Endothelial cell of hepatic sinusoid (primary cell): ENCODE measurements around the gene CHRNA5.
"Not testable (repeated sequence)": the region's sequence is repeated elsewhere in the genome, so short reads cannot be mapped to it uniquely, and the experiment has no call there.

ENCODE experiments used
- in situ Hi-C: cut with HindIII; loops from 2 replicates; pipeline ENCODE4 v1.10.0; 2017; ENCODE audit warnings: low sequenced_read_pairs

Gene CHRNA5

DNA sequence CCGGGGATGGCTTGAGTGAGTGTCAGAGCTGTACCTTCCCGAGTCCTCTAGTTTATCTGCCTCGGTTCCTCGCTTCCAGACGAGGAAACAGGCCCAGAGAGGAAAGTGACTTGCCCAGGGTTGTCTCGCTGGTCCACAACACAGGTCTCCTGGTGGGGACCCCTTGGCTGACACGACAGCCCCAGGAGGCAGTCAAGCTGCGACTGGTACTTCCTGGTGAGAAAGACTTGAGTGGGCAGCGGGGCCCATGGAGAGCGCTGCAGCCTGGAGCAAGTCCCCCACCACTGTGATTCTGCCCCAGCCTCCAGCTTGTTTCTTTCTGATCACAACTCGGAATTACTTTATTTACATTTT, 600 bp upstream of the CHRNA5 start:
- in situ Hi-C loops, result no loop called here

DNA sequence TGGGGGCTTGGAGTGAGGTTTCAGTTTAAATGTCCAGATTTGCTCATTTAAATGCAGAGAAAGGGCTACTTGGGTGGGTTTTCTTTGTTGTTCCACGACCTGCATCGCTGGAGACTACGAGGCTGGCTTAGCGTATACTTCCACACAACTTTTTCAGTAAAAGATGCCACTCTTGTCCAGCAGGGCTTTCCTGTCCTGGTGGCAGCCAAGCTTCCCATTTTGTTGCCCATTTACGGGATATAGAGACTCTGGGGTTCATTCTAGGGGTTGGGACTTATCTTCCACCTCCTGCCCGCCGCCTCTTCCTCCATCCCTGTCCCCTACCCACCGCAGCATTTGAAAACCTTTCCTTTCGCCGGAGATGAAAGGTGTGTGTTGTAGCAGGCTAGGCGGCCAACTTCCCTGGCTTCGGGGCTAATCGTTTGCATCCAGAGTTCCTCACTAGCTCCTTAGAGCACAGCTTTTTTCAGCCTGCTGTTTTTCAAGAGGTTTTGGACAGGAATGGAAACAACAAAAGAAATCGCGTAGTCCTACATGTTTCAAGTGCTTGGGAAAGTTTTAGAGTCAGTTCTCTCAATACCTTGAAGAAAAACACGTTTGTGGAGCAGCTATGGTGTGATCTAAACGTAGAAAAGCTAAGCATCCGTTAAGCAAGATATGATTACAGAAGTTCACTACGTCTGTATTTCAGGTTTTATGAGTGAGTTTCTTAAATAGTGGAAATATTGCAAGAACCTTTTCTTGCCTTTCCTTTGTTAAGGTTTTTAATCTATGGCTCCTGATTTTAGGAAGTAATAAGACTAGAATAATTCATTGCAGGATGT, 843 bp downstream of the CHRNA5 start:
- in situ Hi-C loops, result no loop called here

DNA sequence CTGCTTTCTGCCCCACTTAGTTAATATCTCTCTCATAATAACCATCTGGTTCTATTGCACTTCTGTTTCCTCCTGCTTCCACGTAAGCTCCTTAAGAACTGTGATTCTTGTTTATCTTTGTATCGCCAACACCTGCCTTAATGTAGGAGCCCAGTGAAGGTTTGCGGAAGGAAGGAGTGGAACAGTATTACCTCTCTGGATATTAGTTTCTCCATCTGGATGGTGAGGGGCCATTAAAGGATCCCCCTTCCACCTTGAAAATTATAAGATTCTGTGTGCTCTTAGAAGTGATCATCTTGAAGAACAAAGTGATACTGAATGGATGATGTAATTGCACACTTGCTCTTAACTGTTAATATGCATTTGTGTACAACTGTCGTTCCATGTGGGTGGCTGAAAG, 2.2 kb downstream of the CHRNA5 start:
- in situ Hi-C loops, result no loop called here

DNA sequence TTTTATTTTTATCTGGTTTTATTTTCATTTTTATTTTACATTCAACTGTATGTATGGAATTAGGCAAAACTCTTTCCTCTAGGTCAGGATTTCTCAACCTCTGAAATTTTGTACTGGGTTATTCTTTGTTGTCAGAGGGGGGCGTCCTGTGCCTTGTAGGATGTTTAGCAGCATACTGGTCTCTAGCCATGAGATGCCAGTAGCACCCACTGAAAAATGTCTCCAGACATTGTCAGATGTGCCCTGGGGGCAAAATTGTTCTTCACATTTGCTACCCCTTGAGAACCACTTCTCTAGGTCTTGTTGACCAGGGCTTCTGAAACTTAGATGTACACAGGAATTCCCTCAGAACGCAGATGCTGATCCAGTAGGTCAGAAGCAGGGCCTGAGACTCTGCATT, 5.4 kb downstream of the CHRNA5 start:
- in situ Hi-C loops, result no loop called here

DNA sequence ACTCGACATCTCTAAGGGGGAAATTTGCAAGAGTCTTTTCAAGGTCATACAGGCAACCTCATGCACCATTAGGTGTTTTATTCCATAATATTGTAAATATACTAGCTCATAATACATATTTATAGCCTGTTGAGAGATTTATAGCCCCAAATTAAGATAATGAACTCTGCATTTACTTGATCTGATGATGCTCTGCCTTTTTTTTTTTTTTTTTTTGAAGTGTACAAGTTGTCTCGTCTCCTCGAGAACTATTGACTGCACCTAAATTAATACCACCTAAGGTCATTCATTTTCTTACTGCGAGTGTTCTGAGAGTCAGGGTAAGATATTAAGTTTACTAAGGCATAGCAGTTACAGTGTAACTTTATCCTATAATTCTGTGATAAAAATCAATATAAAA, 6.1 kb downstream of the CHRNA5 start:
- in situ Hi-C loops, result no loop called here

DNA sequence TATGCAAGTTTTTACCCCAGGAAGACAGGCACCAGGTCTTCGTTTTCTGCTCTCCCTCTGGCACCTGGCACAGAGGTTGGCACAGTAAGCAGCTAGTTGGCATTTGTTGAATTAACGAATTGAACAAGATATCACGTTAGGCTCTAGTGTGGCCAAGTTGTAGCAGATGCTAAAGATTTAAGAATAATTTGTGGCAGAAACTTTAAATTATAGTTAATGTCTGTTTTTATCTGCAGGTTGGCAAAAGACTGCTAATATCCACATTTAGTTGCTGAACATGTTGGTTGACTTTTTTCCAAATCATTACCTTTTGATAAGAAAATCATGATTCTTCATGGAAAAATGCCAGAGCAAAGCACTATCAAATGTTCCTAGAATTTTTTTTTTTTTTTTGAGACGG, 8.1 kb downstream of the CHRNA5 start:
- in situ Hi-C loops, result no loop called here

DNA sequence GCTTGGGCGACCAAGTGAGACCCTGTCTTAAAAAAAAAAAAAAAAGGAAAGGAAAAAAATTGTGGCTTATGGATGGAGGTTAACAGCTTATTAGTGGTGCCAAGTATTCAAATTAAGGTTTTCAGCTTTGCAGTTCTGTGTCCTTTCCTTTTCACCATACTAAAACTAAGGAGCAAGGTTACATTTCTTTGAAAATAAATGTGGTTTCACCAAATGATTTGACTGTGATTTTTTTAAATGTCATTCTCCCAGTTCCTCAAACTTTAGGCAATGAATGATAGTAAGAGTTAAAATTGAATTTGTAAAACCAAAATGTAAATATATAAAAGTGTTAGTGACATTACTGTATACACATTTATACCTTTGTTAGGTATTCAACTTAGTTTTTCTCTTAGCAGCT, 9.6 kb downstream of the CHRNA5 start:
- in situ Hi-C loops, result no loop called here

DNA sequence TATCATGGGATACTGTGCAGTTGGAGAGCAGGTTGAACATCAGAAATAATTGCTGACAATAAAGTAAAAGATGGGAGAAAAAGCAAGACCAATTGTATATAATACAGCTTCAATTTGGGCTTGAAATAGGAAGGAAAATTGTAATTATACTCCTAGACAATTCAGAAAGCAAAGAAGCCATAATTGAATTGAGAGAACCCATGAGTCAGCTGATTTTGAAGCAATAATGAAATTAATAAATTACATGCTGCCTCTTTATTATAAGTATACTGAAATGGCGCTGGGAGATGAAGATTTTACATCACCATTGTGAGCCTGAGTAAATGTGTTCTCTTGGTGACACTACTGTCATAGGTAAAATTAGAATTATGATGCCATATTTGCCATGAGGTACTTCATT, 32.3 kb downstream of the CHRNA5 start:
- in situ Hi-C loops, result no loop called here

DNA sequence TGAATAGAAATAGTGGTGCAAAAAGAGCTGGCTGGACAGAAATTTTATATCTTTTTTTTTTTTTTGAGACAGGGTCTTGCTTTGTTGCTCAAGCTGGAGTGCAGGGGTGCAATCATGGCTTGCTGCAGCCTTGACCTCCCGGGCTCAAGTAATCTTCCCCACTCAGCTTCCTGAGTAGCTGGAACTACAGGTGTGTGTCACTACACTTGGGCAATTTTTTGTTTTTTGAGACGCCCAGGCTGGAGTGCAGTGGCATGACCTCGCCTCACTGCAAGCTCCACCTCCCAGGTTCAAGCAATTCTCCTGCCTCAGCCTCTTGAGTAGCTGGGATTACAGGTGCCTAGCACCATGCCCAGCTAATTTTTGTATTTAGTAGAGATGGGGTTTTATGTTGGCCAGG, 33.0 kb downstream of the CHRNA5 start:
- in situ Hi-C loops, result no loop called here

DNA sequence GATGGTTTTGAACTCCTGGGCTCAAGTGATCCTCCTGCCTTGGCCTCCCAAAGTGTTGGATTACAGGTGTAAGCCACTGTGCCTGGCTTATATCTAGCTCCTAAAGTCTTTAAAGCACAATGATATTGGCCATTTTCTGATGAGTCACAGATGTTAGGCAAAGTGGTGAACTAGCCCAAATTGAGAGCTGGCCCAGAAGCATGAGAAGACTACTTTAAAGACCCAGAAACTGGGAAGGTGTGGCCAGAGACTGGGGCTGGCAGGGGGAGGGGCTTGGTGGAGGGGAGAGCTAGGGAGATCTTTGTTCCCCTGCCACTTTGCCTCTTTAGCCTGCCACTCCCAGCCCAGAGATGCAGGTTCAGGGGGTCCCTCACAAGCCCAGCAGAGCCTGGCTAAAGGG, 33.9 kb downstream of the CHRNA5 start:
- in situ Hi-C loops, result no loop called here

DNA sequence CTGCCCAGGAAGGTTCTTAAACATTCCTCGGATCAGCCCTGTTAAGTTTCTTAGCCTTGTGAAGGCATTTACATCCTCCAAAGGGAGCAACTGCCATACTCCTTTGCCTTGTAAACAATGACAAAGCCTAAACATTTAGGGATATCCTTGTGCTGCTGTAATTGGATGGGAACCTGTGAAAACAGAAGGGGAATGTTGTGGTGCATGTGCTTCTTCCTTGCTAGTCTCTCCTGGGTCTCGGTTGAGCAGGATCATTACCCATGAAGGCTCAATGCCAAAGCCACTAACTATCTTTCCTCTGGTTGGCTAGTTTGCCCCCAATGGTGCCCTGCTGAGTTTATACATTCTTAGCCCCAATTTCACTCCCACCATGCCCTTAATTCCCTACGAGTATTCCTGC, 38.1 kb downstream of the CHRNA5 start:
- in situ Hi-C loops, result no loop called here

DNA sequence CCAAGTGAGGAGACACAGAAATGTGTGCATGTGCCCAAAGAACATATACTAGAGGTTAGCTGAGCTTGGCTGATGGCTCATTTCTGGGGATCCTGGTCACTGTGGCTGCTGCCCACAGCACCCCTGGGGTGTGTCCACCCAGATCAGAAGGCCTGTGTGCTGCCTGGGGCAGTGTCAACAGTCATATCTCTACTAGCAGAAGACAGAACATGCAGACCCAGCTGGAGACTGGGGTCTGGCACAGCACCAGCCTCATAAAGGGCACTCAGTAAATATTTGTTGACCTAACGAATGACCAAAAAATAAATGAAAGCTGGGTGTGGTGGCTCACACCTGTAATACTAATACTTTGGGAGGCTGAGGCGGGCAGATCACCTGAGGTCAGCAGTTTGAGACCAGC, 39.1 kb downstream of the CHRNA5 start:
- in situ Hi-C loops, result no loop called here

DNA sequence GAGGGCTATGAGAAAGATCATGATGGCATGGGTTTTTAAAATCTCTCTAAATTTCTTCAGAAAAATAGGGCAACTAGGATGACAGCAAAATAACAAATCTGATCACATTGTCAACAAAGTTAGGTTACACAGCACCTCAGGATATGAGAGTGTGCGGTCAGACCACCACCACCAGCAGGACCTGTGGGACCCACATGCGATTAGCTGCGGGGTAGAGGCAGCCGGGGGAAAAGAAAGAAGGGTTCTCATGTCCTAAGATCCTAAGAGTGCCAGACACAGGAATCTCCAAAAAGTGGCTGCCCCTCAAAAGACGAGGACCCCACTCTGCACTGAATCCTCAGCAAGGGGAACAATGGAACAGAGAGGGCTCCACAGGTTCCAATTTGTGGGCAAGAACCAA, 39.9 kb downstream of the CHRNA5 start:
- in situ Hi-C loops, result no loop called here

DNA sequence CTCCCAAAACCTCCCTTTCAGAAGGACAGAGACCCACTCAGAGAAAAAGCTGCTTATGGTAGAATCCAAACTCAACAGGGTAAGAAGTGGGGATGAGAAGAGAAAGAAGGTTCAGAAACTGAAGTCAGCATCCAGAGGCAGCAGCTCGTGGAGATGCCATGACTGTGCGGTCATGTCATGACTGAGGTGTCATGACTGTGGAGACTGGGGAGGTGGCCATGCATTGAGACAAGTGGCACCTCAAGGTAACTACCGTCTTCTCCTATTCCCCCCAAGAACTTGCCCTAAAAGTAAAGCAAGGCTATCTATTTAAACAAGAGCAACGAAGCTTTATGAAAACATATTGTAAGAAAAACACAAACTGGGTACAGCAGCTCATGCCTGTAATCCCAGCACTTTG, 40.4 kb downstream of the CHRNA5 start:
- in situ Hi-C loops, result no loop called here

DNA sequence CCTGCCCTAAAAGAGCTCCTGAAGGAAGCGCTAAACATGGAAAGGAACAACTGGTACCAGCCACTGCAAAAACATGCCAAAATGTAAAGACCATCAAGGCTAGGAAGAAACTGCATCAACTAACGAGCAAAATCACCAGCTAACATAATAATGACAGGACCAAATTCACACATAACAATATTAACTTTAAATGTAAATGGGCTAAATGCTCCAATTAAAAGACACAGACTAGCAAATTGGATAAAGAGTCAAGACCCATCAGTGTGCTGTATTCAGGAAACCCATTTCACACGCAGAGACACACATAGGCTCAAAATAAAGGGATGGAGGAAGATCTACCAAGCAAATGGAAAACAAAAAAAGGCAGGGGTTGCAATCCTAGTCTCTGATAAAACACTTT, 44.2 kb downstream of the CHRNA5 start:
- in situ Hi-C loops, result not testable (repeated sequence)

DNA sequence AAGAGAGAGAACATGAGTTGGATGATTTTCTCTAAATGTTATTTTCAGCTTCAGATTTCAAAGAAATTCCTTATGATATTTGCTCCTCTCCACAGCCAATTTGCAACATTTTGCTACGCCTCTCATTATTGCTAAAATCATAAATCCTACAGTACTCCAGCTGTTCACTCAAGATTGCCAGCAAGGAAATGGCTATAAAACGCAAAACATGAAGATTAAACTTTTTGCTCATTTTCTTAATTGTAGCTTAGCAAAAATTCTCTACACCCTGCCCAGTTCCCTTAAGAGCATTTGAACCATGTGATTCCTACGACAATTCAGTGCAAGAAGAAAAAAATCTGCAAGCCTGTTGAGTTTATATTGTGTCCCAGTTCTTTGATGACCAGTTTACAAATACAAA, 48.7 kb downstream of the CHRNA5 start:
- in situ Hi-C loops, result no loop called here

DNA sequence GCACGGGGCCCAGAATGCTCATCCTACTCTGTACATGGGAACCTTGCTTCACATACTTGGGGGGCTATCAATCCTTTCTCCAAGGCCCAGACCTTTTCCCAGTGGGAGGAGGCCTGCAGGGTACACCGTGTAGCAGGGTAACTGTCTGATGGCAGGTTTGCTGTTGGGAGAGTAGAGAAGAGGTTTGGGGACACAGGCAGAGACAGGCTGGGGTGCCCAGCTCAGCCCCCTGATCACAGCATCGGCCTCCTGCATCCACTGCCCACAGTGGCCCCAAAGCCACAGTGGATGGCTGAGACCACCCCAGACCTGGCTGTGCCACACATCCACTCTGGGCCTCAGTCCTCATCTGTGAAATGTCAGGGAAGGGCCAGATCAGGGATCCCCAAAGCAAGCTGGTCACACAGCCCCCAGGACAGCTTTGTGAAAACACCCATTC, 49.9 kb downstream of the CHRNA5 start:
- in situ Hi-C loops, result no loop called here

DNA sequence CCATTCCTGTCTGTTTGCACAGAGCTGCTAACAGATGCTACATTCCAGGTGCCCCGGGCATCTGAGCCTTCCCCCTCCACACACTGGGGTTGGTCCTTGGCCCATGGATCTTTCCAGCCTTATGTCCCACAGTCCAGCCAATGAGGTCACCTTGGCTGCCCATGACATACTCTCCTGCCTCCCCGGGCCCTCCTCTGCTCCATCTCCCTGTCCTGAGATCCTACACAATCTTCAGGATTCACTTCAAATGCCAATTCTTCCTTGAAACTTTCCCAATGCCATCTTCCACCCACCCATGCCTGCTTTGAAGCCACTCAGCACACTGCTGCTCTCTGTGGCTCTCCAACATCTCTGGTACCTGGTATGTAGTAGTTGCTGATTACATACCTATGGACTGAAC, 51.2 kb downstream of the CHRNA5 start:
- in situ Hi-C loops, result no loop called here

DNA sequence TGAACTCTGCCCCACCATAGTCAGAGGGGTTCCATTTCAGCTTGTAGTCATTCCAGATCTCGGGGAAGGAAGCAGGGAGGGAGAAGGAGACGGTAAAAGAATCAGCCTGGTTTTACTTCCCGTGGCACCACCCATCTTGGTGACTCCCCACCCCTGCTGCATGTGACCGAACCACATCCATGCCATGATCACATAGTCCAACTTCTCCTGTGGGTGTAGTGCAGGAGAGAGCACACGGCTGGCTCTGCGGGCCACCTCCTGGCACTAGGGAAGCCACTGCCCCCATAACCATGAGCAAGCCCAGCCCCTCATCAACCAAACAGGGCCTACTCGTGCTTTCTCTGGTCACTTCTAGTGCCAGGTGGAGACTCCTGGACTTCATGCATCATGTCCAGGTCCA, 51.8 kb downstream of the CHRNA5 start:
- in situ Hi-C loops, result no loop called here

DNA sequence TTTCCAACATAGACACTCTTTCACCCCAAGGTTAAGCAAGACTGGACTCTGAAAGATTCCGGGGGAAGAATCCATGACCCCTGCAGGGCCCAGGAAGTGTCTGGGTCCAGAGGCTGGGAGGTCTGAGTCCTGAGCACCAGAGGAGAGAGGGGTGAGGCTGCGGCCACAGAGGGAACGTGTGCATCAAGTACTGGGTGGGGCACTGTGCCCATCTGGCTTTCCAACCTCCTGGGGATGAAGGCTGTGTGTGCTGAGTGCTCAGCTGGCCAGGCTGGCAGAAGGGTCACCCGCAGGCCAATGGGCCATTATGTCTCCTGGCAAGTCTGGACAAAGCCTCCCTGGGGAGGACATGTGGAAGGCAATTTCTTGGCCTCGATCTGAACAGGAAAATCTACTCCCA, 52.2 kb downstream of the CHRNA5 start:
- in situ Hi-C loops, result no loop called here

DNA sequence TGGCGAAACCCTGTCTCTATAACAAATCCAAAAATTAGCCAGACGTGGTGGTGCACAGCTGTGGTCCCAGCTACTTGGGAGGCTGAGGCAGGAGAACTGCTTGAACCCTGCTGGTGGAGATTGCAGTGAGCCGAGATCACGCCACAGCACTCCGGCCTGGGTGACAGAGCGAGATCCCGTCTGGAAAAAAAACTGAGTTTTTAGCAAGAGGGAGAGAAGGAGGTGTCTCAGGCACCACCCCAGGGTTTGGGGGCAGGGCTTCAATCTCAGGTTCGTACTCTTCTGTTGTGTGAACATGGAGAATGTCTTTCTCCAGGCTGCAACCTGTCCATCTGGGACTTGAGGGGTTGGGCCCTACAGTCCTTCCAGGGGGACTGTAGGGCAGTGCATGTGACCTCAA, 52.7 kb downstream of the CHRNA5 start:
- in situ Hi-C loops, result no loop called here

DNA sequence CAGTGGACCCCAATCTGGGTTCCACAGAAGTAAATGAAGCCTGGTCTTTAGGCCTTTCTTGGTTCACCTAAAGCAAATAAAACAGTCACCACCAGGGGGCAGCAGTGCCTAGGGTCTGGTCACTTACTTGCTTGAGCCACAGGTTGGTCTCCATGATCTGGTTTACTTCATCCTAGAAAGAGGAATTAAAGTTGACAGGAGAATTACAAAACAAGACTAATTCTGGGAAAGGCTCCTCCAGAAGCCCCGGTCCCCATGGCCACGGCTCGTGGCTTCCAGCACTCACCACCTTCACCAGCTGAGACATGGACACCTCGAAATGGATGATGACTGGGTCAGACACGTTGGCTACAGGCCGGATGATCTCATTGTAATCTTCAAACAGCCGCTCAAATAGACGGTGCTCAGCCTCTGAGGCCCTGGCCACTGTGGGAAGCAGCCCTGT, 53.2 kb downstream of the CHRNA5 start:
- in situ Hi-C loops, result no loop called here
